ENCODE measurements around the gene PIGZ. TPM values are rescaled to one million over a fixed set of nuclear protein-coding genes. Genes with fewer than 3 reads are reported as not detected.

PIGZ gene
- total RNA-seq, 4 donors from 2014 or later: 0.29 to 21.5 (median 2.3) TPM

GRCh38 chr3:197003461-197004385 is 35.1 kb upstream of the PIGZ start:
- intact Hi-C loops (cut with DNase I; ENCODE audit: low total_unique reads): loop anchor here (10.0 kb wide), 1 partner anchor 181 kb away; no protein-coding TSS in a partner anchor
- no peaks in the 10 kb centered on the region for H3K36me3 ChIP-seq
- H3K9me3 ChIP-seq: no peaks in the 10 kb centered on the region
- H3K4me3 ChIP-seq: peak overlapping the region; percentile 33 to 52
- DNase-seq: peak in 1 of 2 donors; percentile 26
- H3K4me1 ChIP-seq: no peaks in the 10 kb centered on the region
- peak overlapping the region; percentile 85 to 94 for H3K27ac ChIP-seq
- no peaks in the 10 kb centered on the region for H3K27me3 ChIP-seq
- TF ChIP-seq POLR2A (IDR thresholded peaks at IDR 0.05) (no peak), CTCF (IDR thresholded peaks at IDR 0.05) (no peak)

- no peaks in the 10 kb centered on the region for H3K9me3 ChIP-seq
- DNase-seq: peak; percentile 66 to 80
These were observed 34.2 kb upstream of the PIGZ start for GRCh38 chr3:197002701-197003454.

GRCh38 chr3:197001972-197002700 is 33.5 kb upstream of the PIGZ start:
- Histone ChIP-seq H3K4me1 (no peaks in the 10 kb centered on the region), H3K9me3 (no peaks in the 10 kb centered on the region), H3K4me3 (peak overlapping the region; percentile 33 to 52), H3K36me3 (no peaks in the 10 kb centered on the region), H3K27ac (peak overlapping the region; percentile 85 to 94), H3K27me3 (no peaks in the 10 kb centered on the region)
- TF ChIP-seq POLR2A (IDR thresholded peaks at IDR 0.05) (no peak), CTCF (IDR thresholded peaks at IDR 0.05) (no peak)
- peak; percentile 30 to 55 for DNase-seq
- intact Hi-C loops (cut with DNase I; ENCODE audit: low total_unique reads): loop anchor here (10.0 kb wide), 1 partner anchor 183 kb away; no protein-coding TSS in a partner anchor

More at GRCh38 chr3:197002701-197003454, 34.2 kb upstream of the PIGZ start:
- Histone ChIP-seq H3K4me1 (no peaks in the 10 kb centered on the region), H3K27me3 (no peaks in the 10 kb centered on the region), H3K4me3 (peak overlapping the region; percentile 33 to 52), H3K36me3 (no peaks in the 10 kb centered on the region), H3K27ac (peak overlapping the region; percentile 85 to 94)
- intact Hi-C loops (cut with DNase I; ENCODE audit: low total_unique reads): loop anchor here (10.0 kb wide), 1 partner anchor 182 kb away; no protein-coding TSS in a partner anchor
- TF ChIP-seq CTCF (IDR thresholded peaks at IDR 0.05) (peak; percentile 43 to 94 (median 85)), POLR2A (IDR thresholded peaks at IDR 0.05) (peak in 1 of 2 donors; percentile 35)

- TF ChIP-seq CTCF (IDR thresholded peaks at IDR 0.05) (no peak), POLR2A (IDR thresholded peaks at IDR 0.05) (no peak)
These were observed 32.7 kb upstream of the PIGZ start for GRCh38 chr3:197001106-197001971.

More at GRCh38 chr3:197001106-197001971, 32.7 kb upstream of the PIGZ start:
- intact Hi-C loops (cut with DNase I; ENCODE audit: low total_unique reads): loop anchor here (10.0 kb wide), 1 partner anchor 183 kb away; no protein-coding TSS in a partner anchor
- no peaks in the 10 kb centered on the region for H3K36me3 ChIP-seq
- no peaks in the 10 kb centered on the region for H3K9me3 ChIP-seq
- no peaks in the 10 kb centered on the region for H3K4me1 ChIP-seq
- no peak for DNase-seq
- H3K27me3 ChIP-seq: no peaks in the 10 kb centered on the region
- H3K4me3 ChIP-seq: no peak overlapping the region
- H3K27ac ChIP-seq: peak overlapping the region; percentile 85 to 94

Data from uterus (tissue), 4 donors.